Measurements from ENCODE around the gene ERBB4.

Gene ERBB4

GRCh38 chr2:211514049-211514448, 1024.6 kb downstream of the ERBB4 start:
- DNase-seq (ENCODE audit: extremely low read depth, low read depth): no peak
- TF ChIP-seq, protein P1, sequence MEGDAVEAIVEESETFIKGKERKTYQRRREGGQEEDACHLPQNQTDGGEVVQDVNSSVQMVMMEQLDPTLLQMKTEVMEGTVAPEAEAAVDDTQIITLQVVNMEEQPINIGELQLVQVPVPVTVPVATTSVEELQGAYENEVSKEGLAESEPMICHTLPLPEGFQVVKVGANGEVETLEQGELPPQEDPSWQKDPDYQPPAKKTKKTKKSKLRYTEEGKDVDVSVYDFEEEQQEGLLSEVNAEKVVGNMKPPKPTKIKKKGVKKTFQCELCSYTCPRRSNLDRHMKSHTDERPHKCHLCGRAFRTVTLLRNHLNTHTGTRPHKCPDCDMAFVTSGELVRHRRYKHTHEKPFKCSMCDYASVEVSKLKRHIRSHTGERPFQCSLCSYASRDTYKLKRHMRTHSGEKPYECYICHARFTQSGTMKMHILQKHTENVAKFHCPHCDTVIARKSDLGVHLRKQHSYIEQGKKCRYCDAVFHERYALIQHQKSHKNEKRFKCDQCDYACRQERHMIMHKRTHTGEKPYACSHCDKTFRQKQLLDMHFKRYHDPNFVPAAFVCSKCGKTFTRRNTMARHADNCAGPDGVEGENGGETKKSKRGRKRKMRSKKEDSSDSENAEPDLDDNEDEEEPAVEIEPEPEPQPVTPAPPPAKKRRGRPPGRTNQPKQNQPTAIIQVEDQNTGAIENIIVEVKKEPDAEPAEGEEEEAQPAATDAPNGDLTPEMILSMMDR (IDR thresholded peaks at IDR 0.05; ENCODE audit: low read depth, low read length): no peak

- no peak for DNase-seq (ENCODE audit: extremely low read depth, low read depth)
- TF ChIP-seq, protein P1 (IDR thresholded peaks at IDR 0.05; ENCODE audit: low read depth, low read length): no peak
Observed at GRCh38 chr2:211513446-211513845, 1025.2 kb downstream of the ERBB4 start.

- TF ChIP-seq, protein P1 (IDR thresholded peaks at IDR 0.05; ENCODE audit: low read depth, low read length): no peak
- DNase-seq (ENCODE audit: extremely low read depth, low read depth): no peak
Observed at GRCh38 chr2:211512806-211513205, 1025.8 kb downstream of the ERBB4 start.

- TF ChIP-seq, protein P1 (IDR thresholded peaks at IDR 0.05; ENCODE audit: low read depth, low read length): no peak
- no peak for DNase-seq (ENCODE audit: extremely low read depth, low read depth)
Observed at GRCh38 chr2:211503856-211504255, 1034.7 kb downstream of the ERBB4 start.

DNA sequence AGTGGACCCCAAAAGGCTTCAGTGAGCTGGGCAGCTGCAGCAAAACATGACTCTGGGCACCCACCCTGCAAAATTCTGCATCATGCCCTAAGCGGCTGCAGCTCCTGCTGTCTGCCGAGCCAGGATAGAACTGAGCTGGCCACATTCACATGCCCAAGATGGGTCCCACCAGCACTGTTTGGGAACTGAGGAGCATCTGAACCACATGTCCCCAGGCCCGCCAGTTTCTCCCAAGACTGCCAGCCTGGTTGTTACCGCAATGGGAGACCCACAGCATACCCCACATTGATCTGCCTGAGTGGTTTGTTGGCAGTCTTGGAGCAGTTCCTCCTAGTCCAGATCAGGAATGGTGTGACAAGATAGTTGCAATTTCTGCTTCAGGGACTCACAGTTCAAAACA, 1035.4 kb downstream of the ERBB4 start:
- DNase-seq (ENCODE audit: extremely low read depth, low read depth): no peak
- TF ChIP-seq, protein P1 (IDR thresholded peaks at IDR 0.05; ENCODE audit: low read depth, low read length): no peak

DNA sequence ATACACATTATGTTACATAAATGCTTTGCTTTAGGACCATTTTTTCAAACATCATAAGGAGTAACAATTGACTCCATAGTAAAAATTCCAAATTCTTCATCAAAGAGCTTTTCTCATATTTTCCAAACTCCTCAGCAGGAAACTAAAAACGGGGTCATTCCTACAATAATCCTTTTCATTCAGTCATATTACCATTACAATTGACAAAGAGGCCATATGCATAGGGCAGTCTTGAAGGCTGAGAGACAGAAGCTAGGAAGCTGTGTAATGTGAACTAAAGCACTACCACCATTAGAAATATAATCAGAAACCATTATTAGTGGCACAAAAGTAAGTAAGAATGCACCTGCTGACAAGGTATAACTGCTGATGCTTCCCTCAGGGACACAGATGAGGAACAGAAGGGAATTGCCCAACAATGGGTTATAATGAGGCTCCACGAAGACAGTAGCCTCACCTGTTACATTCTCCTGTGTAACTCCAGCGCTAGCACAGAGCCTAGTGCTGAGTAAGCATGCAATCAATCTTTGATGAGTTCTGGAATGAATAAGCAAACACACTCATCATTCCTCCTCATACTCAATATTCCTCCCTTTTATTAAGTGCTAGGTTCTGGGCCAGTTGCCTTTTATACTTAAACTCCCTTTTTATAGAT, 1039.9 kb downstream of the ERBB4 start:
- TF ChIP-seq, protein P1 (IDR thresholded peaks at IDR 0.05; ENCODE audit: low read depth, low read length): no peak
- no peak for DNase-seq (ENCODE audit: extremely low read depth, low read depth)

GRCh38 chr2:211495339-211495738, 1043.3 kb downstream of the ERBB4 start:
- TF ChIP-seq, protein P1 (IDR thresholded peaks at IDR 0.05; ENCODE audit: low read depth, low read length): no peak
- no peak for DNase-seq (ENCODE audit: extremely low read depth, low read depth)

Measured in AG09319 (cell line).